ENCODE results near the gene RUNX1. TPM values are rescaled to one million over a fixed set of nuclear protein-coding genes. Genes with fewer than 3 reads are reported as not detected.

RUNX1 gene
- total and polyA plus RNA-seq, 2 of the 13 experiments (the other 11 are each of a cell fraction or from before 2014, with no cell fraction given), result 5.4 to 6.4 TPM

DNA sequence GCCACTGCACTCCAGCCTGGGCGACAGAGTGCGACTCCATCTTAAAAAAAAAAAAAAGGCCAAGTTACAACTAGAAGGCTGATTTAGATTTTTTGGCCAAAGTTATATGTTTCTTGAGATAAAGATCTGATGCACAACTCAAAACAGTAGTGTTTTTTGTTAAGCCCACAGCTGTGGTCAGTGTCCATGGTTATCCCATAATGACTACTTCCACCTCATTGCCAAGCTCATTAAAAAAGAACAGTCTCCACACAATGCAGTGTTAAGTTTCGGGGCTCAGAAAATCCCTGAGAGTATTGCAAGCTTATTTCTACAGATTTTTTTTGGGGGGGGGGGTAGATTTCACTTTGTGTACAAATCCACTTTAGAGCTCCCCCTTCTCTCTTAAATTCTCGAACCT is 120.5 kb downstream of the RUNX1 start:
- 75% methylated on average over 4 of the region's 4 CpGs for WGBS (ENCODE audit: low lambda C conversion rate)
- H2AFZ ChIP-seq (ENCODE audit: low read length), result no peak overlapping the region
- H3K4me3 ChIP-seq (replicated peaks in 1 of 3; ENCODE audit: insufficient read depth in 1 of 3, low read depth in 2 of 3, low read length in 3 of 3), result no peak overlapping the region
- no TSS peak for BruUV-seq (replicated peaks)
- H3K36me3 ChIP-seq (replicated peaks in 1 of 2; ENCODE audit: control insufficient read depth in 1 of 2, insufficient read depth in 2 of 2, low read length in 2 of 2), result no peaks in the 10 kb centered on the region
- no peak overlapping the region for H3K27ac ChIP-seq (ENCODE audit: extremely low read length, insufficient read depth, low read length)
- no peak overlapping the region for H3K4me2 ChIP-seq (ENCODE audit: low read depth, low read length)
- TF ChIP-seq SMAD3 (CRISPR knock-in tag; IDR thresholded peaks at IDR 0.05), result no peak
- TF ChIP-seq ZIK1 (CRISPR knock-in tag; IDR thresholded peaks at IDR 0.05; ENCODE audit: borderline replicate concordance, low read depth), result no peak
- no peak for TF ChIP-seq TIGD3 (CRISPR knock-in tag; IDR thresholded peaks at IDR 0.05; ENCODE audit: borderline replicate concordance)
- no peak for TF ChIP-seq PAX8 (CRISPR knock-in tag; IDR thresholded peaks at IDR 0.05; ENCODE audit: borderline replicate concordance)
- TF ChIP-seq MXI1 (IDR thresholded peaks at IDR 0.05; ENCODE audit: borderline replicate concordance, low read depth, low read length), result no peak
- TF ChIP-seq ZNF503 (CRISPR knock-in tag; IDR thresholded peaks at IDR 0.05), result no peak
- no peak for TF ChIP-seq ZNF121 (CRISPR knock-in tag; IDR thresholded peaks at IDR 0.05)
- no peak for TF ChIP-seq ZFP36 (IDR thresholded peaks at IDR 0.05; ENCODE audit: borderline replicate concordance, low read depth, low read length, partially characterized antibody)
- no peak for TF ChIP-seq CSRNP2 (CRISPR knock-in tag; conservative IDR thresholded peaks at IDR 0.05; ENCODE audit: low read depth)
- TF ChIP-seq E2F1 (CRISPR knock-in tag; IDR thresholded peaks at IDR 0.05), result no peak
- TF ChIP-seq ZNF24 (IDR thresholded peaks at IDR 0.05), result no peak
- no peak for TF ChIP-seq RFX3 (CRISPR knock-in tag; IDR thresholded peaks at IDR 0.05)
- TF ChIP-seq NFIC (IDR thresholded peaks at IDR 0.05; ENCODE audit: low read length), result no peak
- H3K27me3 ChIP-seq (ENCODE audit: control insufficient read depth in 1 of 2, insufficient read depth in 2 of 2, low read length in 2 of 2), result no peaks in the 10 kb centered on the region
- no peak overlapping the region for H3K9ac ChIP-seq (ENCODE audit: insufficient read depth, low read depth, low read length)
- no peaks in the 10 kb centered on the region for H3K9me3 ChIP-seq (ENCODE audit: low read length)
- POLR2A ChIA-PET, result no interaction called here
- CTCF ChIA-PET (ENCODE audit: low intra/inter-chr PET ratio, low total read pairs), result no interaction called here
- FAIRE-seq (no peak), ATAC-seq (no peak), DNase-seq (ENCODE audit: low spot score) (no peak)
- H3K79me2 ChIP-seq (ENCODE audit: insufficient read depth, low read length), result no peaks in the 10 kb centered on the region
- peaks cover 19% of the 10 kb centered on the region for H3K4me1 ChIP-seq (ENCODE audit: insufficient read depth, low read length)
- in situ Hi-C loops (cut with HindIII; ENCODE audit: extremely low pct_ligation_motif_present, low pct_unique_long_range_greater_than_20kb), result no loop called here
- intact Hi-C loops (cut with micrococcal nuclease; ENCODE audit: unreplicated experiment), result no loop called here
- no peaks in the 10 kb centered on the region for H4K20me1 ChIP-seq (ENCODE audit: insufficient read depth, low read length)

Measured in HepG2 (cell line).